Left ventricle myocardium inferior (tissue), 1 donor: Measurements from ENCODE around the gene PLD5. TPM values are rescaled to one million over a fixed set of nuclear protein-coding genes. Genes with fewer than 3 reads are reported as not detected.
"Not testable (repeated sequence)": the region's sequence is repeated elsewhere in the genome, so short reads cannot be mapped to it uniquely, and the experiment has no call there.

Experiments used
- DNase-seq: peaks from one replicate; pipeline ENCODE4 v3.0.0-alpha.2; 2020
- H3K27ac ChIP-seq: fragments of 200-600 bp; replicated peaks from 2 replicates; pipeline ENCODE4 v1.8.0; 2021
- H3K27me3 ChIP-seq: fragments of 200-600 bp; 2 replicates; pipeline ENCODE4 v1.8.0; 2021; ENCODE audit warnings: low read depth
- H3K36me3 ChIP-seq: fragments of 200-600 bp; 2 replicates; pipeline ENCODE4 v1.8.0; 2021
- H3K4me1 ChIP-seq: fragments of 200-600 bp; 2 replicates; pipeline ENCODE4 v1.8.0; 2021
- H3K4me3 ChIP-seq: fragments of 200-600 bp; 2 replicates; pipeline ENCODE4 v1.8.0; 2021; ENCODE audit warnings: mild to moderate bottlenecking, moderate library complexity
- H3K9me3 ChIP-seq: fragments of 200-600 bp; replicated peaks from 2 replicates; pipeline ENCODE4 v1.8.0; 2021
- intact Hi-C: fragments of 100-400 bp; cut with micrococcal nuclease; formaldehyde crosslinking; loops from one replicate; pipeline ENCODE4 v1.11.0; 2022
- total RNA-seq: library from RNA; stranded (reverse); fragmentation: NEBNext Ultra II Directional; extraction: Animal tissue kit (Norgen Biotek cat#: 25700); gene quantifications from one replicate; pipeline ENCODE4 v1.2.1, GENCODE V29; 2021
- TF ChIP-seq, protein P1 (sequence below): fragments of 200-600 bp; IDR thresholded peaks from 2 replicates; pipeline ENCODE4 v1.8.0; 2021; ENCODE audit warnings: antibody characterized with exemption, mild to moderate bottlenecking, borderline replicate concordance
- donor health status: DM: no; HTN: yes; CAD: no; lungs with severe emphysema.

The PLD5 gene
- total RNA-seq, 1 donor from 2014 or later = 0.11 TPM

DNA sequence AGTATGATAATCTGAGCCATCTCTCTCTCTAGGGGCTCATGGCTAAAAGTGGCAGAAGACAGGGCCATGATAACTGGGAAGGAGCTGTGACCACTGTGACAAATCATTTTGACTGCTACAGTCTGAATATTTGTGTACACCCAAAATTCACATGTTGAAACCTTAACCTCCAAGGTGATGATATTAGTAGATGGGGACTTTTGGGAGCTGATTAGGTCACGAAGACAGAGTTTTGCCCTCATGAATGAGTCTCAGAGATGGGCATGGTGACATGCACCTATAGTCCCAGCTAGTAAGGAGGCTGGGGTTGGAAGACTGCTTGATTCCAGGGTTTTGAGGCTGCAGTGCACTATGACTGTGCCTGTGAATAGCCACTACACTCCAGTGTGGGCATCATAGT lies 174.9 kb downstream of the PLD5 start:
- no peaks in the 10 kb centered on the region for H3K4me1 ChIP-seq
- TF ChIP-seq, protein P1, sequence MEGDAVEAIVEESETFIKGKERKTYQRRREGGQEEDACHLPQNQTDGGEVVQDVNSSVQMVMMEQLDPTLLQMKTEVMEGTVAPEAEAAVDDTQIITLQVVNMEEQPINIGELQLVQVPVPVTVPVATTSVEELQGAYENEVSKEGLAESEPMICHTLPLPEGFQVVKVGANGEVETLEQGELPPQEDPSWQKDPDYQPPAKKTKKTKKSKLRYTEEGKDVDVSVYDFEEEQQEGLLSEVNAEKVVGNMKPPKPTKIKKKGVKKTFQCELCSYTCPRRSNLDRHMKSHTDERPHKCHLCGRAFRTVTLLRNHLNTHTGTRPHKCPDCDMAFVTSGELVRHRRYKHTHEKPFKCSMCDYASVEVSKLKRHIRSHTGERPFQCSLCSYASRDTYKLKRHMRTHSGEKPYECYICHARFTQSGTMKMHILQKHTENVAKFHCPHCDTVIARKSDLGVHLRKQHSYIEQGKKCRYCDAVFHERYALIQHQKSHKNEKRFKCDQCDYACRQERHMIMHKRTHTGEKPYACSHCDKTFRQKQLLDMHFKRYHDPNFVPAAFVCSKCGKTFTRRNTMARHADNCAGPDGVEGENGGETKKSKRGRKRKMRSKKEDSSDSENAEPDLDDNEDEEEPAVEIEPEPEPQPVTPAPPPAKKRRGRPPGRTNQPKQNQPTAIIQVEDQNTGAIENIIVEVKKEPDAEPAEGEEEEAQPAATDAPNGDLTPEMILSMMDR = no peak
- H3K36me3 ChIP-seq = no peaks in the 10 kb centered on the region
- no peak overlapping the region for H3K4me3 ChIP-seq
- H3K27ac ChIP-seq = no peak overlapping the region
- no peaks in the 10 kb centered on the region for H3K9me3 ChIP-seq
- no peak for DNase-seq
- no peaks in the 10 kb centered on the region for H3K27me3 ChIP-seq
- intact Hi-C loops = no loop called here

DNA sequence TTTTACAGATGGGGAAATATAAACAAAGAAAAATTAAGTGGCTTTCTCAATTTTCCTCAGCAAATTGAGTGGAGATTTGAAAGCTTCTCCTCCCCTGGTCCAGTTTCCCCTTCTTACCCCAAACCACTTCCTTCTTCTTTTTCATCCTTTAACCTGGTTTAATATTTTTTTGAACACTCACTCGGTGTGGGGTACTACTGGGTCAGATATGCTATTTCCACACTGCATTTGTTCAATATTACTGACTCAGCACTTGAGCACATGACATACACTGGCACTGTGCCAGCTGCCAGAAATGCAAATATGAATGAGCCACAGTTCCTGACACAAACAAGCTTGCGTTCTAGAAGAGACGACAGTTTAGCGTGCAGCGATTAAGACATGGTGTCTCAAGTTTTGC lies 193.6 kb downstream of the PLD5 start:
- H3K36me3 ChIP-seq, H3K9me3 ChIP-seq, H3K4me3 ChIP-seq, H3K4me1 ChIP-seq, H3K27me3 ChIP-seq, intact Hi-C loops, H3K27ac ChIP-seq, DNase-seq: not testable (repeated sequence)

DNA sequence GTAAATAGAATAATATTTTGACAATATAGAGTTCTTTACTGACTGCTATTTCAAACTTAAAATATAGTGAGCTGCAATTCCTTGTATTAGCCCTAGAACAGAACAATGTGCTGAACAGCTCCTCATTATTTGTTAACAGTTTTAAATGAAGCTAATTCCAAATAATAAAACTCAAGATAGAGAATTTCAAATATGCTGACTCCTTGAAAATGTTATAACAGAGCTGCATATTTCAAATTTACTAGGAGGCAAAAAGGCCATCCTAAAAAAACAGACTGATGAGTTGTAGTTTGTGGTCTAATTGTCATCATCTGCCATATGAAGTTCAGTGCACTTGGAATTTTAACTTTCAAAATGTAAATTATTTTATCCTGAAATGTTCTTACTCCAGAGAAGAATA lies 197.1 kb downstream of the PLD5 start:
- DNase-seq = not testable (repeated sequence)

DNA sequence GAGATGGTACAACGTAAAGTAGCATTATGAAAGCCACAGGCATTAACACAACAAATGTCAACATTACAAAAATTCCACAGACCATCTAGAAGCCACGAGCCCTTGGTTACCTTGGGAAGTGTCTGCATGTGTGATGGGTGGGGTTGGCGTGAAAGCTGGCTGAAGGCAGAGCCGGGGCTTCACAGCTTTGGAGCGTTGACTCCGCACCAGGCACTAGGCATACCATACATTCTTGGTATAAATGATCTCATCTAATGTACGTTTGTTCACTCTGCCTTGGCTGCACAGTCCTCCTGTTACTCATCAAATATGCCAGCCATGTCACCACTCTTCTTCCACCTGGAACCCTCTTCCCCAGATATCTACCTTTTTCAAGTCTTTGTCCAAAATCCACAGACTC lies 202.5 kb downstream of the PLD5 start:
- intact Hi-C loops, H3K9me3 ChIP-seq, H3K36me3 ChIP-seq, H3K27me3 ChIP-seq, H3K4me3 ChIP-seq, DNase-seq, H3K27ac ChIP-seq, H3K4me1 ChIP-seq: not testable (repeated sequence)

More for the DNA sequence above, 197.1 kb downstream of the PLD5 start:
- H3K27ac ChIP-seq, H3K9me3 ChIP-seq, H3K27me3 ChIP-seq, H3K4me1 ChIP-seq, H3K4me3 ChIP-seq, intact Hi-C loops, H3K36me3 ChIP-seq: not testable (repeated sequence)

DNA sequence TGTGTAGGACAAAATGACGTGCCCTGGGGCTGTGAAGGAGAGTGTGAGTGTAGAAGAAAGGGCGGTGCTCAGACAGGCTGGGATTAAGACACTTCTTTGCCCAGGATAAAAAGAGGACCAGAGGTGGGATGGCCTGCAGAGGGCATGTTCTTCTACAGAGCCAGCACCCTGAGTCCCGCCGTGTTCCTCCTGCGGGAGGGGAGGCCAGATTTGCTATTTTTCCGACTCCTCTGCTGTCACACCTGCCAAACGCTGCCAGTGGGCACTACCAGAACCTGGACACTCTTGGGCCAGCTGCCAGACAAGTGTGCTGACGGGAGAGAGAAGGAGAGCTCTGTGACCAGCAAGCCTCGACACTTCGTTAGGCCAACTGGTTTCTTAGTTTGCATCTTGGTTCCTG lies 206.4 kb downstream of the PLD5 start:
- TF ChIP-seq, protein P1 = no peak
- no peak for DNase-seq
- intact Hi-C loops = no loop called here
- H3K27me3 ChIP-seq = no peaks in the 10 kb centered on the region
- H3K4me1 ChIP-seq = no peaks in the 10 kb centered on the region
- H3K27ac ChIP-seq = no peak overlapping the region
- H3K9me3 ChIP-seq = no peaks in the 10 kb centered on the region
- no peaks in the 10 kb centered on the region for H3K36me3 ChIP-seq
- H3K4me3 ChIP-seq = no peak overlapping the region

DNA sequence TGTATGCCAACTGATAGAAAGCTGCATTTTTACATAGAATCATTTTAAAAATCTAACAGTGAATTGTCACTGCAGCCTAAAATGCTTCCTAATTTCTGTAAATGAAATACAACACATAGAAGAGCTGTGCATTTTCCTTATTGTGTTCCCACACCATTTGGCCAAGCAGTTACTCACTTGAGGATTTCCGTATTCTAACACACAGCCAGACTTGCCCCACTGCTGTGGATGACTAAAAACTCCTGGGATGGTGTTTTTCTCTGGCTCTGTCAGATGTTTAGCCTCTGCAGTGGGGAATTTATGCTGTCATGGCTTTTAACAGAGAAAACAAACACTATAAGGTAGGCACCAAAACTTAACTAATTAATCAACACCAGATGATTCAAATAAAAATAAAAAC lies 209.6 kb downstream of the PLD5 start:
- H3K27me3 ChIP-seq, DNase-seq, H3K36me3 ChIP-seq, H3K27ac ChIP-seq, H3K9me3 ChIP-seq, H3K4me3 ChIP-seq, H3K4me1 ChIP-seq, intact Hi-C loops: not testable (repeated sequence)

DNA sequence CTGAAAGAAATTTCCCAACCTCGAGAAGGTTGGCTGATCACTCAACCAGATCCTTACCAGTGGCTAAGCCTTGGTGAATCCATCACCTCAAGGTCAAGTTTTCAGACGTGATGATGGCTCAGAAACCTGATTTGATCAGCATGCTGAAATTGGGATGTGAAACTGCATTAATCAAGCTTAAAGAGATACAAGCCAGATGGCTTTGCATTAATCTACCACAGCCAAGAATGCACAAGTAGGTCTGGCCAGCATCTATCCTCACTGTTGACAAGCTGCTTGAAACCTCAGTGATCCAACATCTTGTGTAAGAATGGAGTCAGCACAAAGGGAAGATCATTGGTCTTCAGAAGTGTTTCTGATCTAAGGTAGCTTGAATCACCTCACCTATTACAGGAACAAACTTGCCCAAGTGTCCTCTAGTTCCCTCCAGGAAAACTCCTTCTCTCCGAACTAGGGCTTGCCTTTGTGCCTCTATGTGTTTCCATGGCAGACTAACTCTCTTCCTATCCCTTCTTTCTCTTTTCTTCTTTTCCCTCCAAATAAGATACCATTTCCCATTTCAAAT lies 210.3 kb downstream of the PLD5 start:
- intact Hi-C loops, H3K4me3 ChIP-seq, DNase-seq, H3K36me3 ChIP-seq, H3K27me3 ChIP-seq, H3K9me3 ChIP-seq, H3K27ac ChIP-seq, H3K4me1 ChIP-seq: not testable (repeated sequence)

DNA sequence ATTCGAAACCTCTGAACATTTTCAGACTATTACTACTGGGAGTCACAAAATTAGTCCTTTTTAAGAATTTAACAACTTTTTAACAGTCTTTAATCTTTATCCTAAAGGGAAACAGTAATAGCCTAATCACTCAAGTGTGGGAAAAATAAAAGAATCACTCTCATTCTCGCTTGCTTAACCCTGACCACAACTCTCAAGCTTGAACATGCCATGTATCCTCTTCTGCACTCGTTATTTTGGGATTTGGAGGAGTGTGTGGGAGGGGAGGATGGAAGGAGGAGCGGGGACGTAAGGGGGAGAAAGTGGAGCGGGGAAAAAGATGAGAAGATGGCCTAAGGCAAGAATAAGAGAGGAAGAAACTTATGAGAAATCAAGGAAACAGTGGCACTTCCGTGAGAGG lies 215.8 kb downstream of the PLD5 start:
- DNase-seq, H3K36me3 ChIP-seq, H3K4me3 ChIP-seq, H3K9me3 ChIP-seq, H3K4me1 ChIP-seq, H3K27ac ChIP-seq, intact Hi-C loops, H3K27me3 ChIP-seq: not testable (repeated sequence)

DNA sequence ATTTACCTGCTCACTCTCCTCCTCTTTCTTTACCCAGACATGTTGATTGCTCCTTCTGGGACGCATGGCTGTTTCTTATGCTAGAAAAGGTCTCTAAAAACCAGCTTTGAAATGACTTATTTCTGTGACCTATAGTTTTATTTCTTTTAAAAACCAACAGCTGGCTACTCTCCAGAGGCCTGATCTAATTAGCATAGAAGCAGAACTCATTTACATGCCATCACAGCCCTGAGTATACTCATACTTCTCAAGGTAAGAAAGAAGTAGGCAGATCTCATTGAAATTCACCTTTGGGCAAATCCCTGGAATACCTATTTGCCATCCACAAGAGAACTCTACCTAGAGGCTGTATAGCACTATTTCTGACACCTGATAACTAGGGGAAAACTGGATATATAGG lies 230.7 kb downstream of the PLD5 start:
- DNase-seq, intact Hi-C loops, H3K9me3 ChIP-seq, H3K36me3 ChIP-seq, H3K27ac ChIP-seq, H3K27me3 ChIP-seq, H3K4me1 ChIP-seq, H3K4me3 ChIP-seq: not testable (repeated sequence)

DNA sequence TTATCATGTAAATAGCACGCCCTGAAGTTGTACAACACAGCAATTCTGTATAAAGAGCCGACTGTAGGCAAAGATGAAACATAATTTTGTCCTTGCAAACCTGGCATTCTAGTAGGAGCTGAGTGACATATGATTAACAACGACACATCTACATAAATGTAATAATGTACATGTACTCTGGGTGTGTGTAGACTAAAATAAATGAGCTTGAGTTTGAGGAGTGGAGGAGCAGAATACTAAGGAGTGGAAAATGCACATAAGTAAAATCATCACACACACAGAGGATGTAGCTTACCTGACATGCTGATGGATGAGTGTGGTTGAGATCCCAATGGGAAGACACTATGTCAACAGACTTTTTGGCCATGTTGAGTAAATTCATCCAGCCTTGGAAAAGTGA lies 236.4 kb downstream of the PLD5 start:
- H3K27ac ChIP-seq, H3K27me3 ChIP-seq, DNase-seq, H3K4me1 ChIP-seq, H3K36me3 ChIP-seq, intact Hi-C loops, H3K4me3 ChIP-seq, H3K9me3 ChIP-seq: not testable (repeated sequence)

DNA sequence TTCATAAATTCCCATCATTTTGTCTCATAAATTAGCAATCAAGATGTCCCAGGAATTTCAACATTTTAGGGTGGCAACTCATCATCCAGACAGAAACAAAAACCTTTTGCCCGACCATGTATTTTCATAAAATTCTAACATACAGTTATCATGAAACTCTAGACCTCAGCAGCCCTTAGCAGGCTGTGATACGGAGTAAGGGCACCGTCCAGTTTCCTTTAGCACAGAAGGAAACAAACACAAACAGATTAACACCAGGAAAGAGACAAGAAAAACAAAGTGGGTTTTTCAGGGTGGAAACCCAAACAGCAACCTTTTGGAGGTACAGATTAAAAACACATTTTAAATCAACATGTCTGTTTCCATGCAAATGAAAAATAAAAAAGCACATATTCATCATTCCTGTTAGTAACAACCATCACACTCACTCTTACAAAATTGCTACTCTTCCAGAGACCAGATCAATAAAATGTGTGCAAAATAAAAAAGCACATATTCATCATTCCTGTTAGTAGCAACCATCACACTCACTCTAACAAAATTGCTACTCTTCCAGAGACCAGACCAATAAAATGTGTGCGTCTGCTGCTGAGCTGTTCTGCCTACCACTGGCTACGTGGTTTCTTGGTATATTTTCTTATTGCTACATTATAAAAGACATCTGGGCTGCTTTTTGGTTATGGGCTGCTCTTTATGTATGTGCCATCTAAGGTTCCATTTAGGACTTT lies 241.6 kb downstream of the PLD5 start:
- H3K4me1 ChIP-seq, H3K36me3 ChIP-seq, H3K9me3 ChIP-seq, DNase-seq, H3K27me3 ChIP-seq, H3K27ac ChIP-seq, intact Hi-C loops, H3K4me3 ChIP-seq: not testable (repeated sequence)

DNA sequence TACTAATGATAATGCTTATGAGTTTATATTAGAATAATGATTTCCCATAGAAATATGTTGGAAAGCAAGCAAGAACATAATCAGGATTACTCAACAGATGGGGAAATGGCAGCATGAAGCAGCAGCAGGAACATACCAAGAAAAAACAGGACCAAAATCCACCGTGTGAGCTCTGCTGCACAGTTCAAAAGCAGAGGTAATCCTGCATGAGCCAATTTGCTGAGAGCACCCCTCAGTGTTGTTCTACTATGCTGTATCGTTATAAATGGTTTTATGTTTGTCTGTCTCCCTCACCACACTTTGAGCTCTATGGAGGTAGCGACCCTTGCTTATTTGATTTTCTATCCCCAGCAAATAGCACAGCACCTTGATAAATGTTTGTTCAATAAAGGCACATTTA lies 246.1 kb downstream of the PLD5 start:
- intact Hi-C loops, H3K4me1 ChIP-seq, H3K27ac ChIP-seq, H3K27me3 ChIP-seq, H3K36me3 ChIP-seq, DNase-seq, H3K9me3 ChIP-seq, H3K4me3 ChIP-seq: not testable (repeated sequence)
